HG03460 (cell line): ENCODE results near the gene RHEBL1.
"Not testable (repeated sequence)": the region's sequence is repeated elsewhere in the genome, so short reads cannot be mapped to it uniquely, and the experiment has no call there.

Experiments used
- ATAC-seq: cut with Tn5 transposase; IDR thresholded peaks from one replicate; pipeline ENCODE4 v1.9.1; 2021; ENCODE audit not compliant: unreplicated experiment

The RHEBL1 gene

GRCh38 chr12:49089821-49090773 lies 20.3 kb upstream of the RHEBL1 start:
- no peak for ATAC-seq

GRCh38 chr12:49088932-49089330 lies 19.2 kb upstream of the RHEBL1 start:
- no peak for ATAC-seq

GRCh38 chr12:49088150-49088931 lies 18.6 kb upstream of the RHEBL1 start:
- ATAC-seq, result peak; percentile 74

GRCh38 chr12:49086116-49086515 lies 16.3 kb upstream of the RHEBL1 start:
- ATAC-seq, result no peak

- ATAC-seq, result no peak
These were observed 14.7 kb upstream of the RHEBL1 start for GRCh38 chr12:49084438-49084837.

- ATAC-seq, result no peak
These were observed 10.0 kb upstream of the RHEBL1 start for GRCh38 chr12:49079793-49080192.

- ATAC-seq, result no peak
These were observed 1.2 kb upstream of the RHEBL1 start for GRCh38 chr12:49070971-49071370.

- ATAC-seq, result no peak
These were observed 786 bp downstream of the RHEBL1 start for GRCh38 chr12:49068879-49069506.

GRCh38 chr12:49066120-49066519 lies 3.7 kb downstream of the RHEBL1 start:
- ATAC-seq, result no peak

- ATAC-seq, result no peak
These were observed 5.0 kb downstream of the RHEBL1 start for GRCh38 chr12:49064767-49065152.

- ATAC-seq, result not testable (repeated sequence)
These were observed 7.9 kb downstream of the RHEBL1 start for GRCh38 chr12:49061916-49062315.

GRCh38 chr12:49061157-49061650 lies 8.6 kb downstream of the RHEBL1 start:
- ATAC-seq, result no peak

GRCh38 chr12:49060237-49061156 lies 9.3 kb downstream of the RHEBL1 start, which contains the start of gene KMT2D:
TSS of gene KMT2D (minus strand) at chr12:49060794. CDS start at chr12:49055324, 5,470 bp downstream.
- peak; percentile 48 for ATAC-seq

- ATAC-seq, result peak; percentile 16
These were observed 10.2 kb downstream of the RHEBL1 start for GRCh38 chr12:49059299-49060171.

GRCh38 chr12:49059045-49059298 lies 10.8 kb downstream of the RHEBL1 start:
- no peak for ATAC-seq

- no peak for ATAC-seq
These were observed 11.3 kb downstream of the RHEBL1 start for GRCh38 chr12:49058366-49059044.

GRCh38 chr12:49057888-49058287 lies 11.9 kb downstream of the RHEBL1 start:
- ATAC-seq, result no peak

GRCh38 chr12:49055978-49056754 lies 13.6 kb downstream of the RHEBL1 start:
- ATAC-seq, result peak; percentile 63
